BLaER1 (cell line): ENCODE measurements around the gene NCS1.

Source experiments
- H3K27ac ChIP-seq: shearing (Covaris generic); formaldehyde crosslinking; 2 replicates; pipeline ENCODE4 v1.8.1; 2022
- H3K27me3 ChIP-seq: shearing (Covaris generic); formaldehyde crosslinking; 2 replicates; pipeline ENCODE4 v1.8.1; 2022
- H3K36me3 ChIP-seq: shearing (Covaris generic); formaldehyde crosslinking; 2 replicates; pipeline ENCODE4 v1.8.1; 2022
- H3K4me1 ChIP-seq: shearing (Covaris generic); formaldehyde crosslinking; 2 replicates; pipeline ENCODE4 v1.8.1; 2022
- H3K4me2 ChIP-seq: shearing (Covaris generic); formaldehyde crosslinking; 2 replicates; pipeline ENCODE4 v1.8.1; 2022
- H3K4me3 ChIP-seq: shearing (Covaris generic); formaldehyde crosslinking; 2 replicates; pipeline ENCODE4 v1.8.1; 2022
- H3K9ac ChIP-seq: shearing (Covaris generic); formaldehyde crosslinking; 2 replicates; pipeline ENCODE4 v1.8.1; 2022
- H3K9me3 ChIP-seq: shearing (Covaris generic); formaldehyde crosslinking; 2 replicates; pipeline ENCODE4 v1.8.1; 2022
- H4K20me1 ChIP-seq: shearing (Covaris generic); formaldehyde crosslinking; 2 replicates; pipeline ENCODE4 v1.8.1; 2022
- Cebpa-rat ChIP-seq: shearing (Covaris generic); IDR thresholded peaks from 2 replicates; pipeline ENCODE4 v1.8.1; 2022

The NCS1 gene

GRCh38 chr9:130263601-130264413 lies 91.6 kb downstream of the NCS1 start:
- Histone ChIP-seq H3K4me1 (peaks cover 12% of the 10 kb centered on the region; the same call in 1 of the 2 replicates), H3K27ac (no peak overlapping the region), H3K9me3 (no peaks in the 10 kb centered on the region), H3K9ac (no peak overlapping the region), H3K36me3 (no peaks in the 10 kb centered on the region), H3K4me2 (no peak overlapping the region), H3K4me3 (no peak overlapping the region), H4K20me1 (peaks cover 14% of the 10 kb centered on the region; the same call in 1 of the 2 replicates), H3K27me3 (peaks cover 62% of the 10 kb centered on the region)
- no peak for TF ChIP-seq Cebpa-rat

DNA sequence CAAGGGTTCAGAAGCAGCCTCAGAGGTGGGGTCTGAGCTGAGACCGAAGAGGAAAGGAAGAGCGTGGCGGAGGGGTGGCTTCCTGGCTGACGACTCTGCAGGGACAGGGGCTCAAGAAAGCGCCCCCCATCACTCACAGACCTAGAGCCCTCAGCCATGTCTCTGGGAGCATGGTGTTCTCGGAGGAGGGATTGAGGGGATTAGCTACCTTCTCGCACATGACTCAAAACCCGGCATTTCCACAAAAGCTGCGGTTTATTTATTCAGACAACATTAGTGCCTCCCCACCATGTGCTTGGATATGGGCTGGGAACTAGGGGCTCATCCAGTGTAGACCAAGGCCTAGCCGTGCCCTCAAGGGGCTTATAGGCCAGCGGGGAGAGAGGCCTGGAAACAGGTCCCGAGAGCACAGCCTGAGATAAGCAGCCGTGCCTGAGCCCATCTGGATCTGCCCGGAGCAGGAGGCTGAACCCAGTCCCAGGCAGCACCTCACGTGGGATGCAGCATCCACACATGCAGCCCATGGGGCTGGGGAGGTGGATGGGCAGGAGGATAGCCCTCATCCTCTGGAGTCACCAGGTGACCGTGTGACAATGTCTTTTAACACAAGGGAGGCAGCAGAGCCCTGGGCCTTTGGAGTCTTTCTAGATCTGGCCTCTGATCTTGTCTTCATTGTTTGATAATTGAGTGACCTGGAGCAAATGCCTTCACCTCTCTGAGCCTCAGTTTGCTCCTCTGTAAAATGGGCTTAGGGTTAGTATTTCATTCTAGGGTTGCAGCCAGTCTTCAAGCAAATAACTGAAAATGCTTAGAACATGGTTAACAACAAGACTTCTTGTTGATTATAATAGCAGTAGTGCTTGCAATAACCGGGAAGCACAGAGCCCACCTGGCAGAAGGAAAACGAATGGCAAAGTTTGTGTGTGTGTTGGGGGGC lies 92.5 kb downstream of the NCS1 start:
- H3K9ac ChIP-seq, result no peak overlapping the region
- no peak overlapping the region for H3K4me2 ChIP-seq
- no peak overlapping the region for H3K4me3 ChIP-seq
- no peaks in the 10 kb centered on the region for H3K36me3 ChIP-seq
- H4K20me1 ChIP-seq, result peaks cover 14% of the 10 kb centered on the region; the same call in 1 of the 2 replicates
- peaks cover 13% of the 10 kb centered on the region; the same call in 1 of the 2 replicates for H3K4me1 ChIP-seq
- TF ChIP-seq Cebpa-rat, result no peak
- H3K27me3 ChIP-seq, result peaks cover 62% of the 10 kb centered on the region
- H3K9me3 ChIP-seq, result no peaks in the 10 kb centered on the region
- no peak overlapping the region for H3K27ac ChIP-seq

GRCh38 chr9:130265431-130266235 lies 93.4 kb downstream of the NCS1 start, which contains the start of gene HMCN2:
Gene HMCN2, plus strand, starts transcription at chr9:130265760. Its CDS starts 119 bp downstream, at chr9:130265879.
- Histone ChIP-seq H3K4me3 (no peak within 1 kb of the TSS), H3K9me3 (no peaks in the 10 kb centered on the region), H3K36me3 (no peaks in the 10 kb centered on the region), H3K4me2 (peak within 1 kb of the TSS; percentile 2; the same call in 1 of the 2 replicates), H3K27ac (no peak within 1 kb of the TSS), H3K9ac (no peak within 1 kb of the TSS), H3K4me1 (peaks cover 13% of the 10 kb centered on the region; the same call in 1 of the 2 replicates), H4K20me1 (peaks cover 14% of the 10 kb centered on the region; the same call in 1 of the 2 replicates), H3K27me3 (peaks cover 62% of the 10 kb centered on the region)
- TF ChIP-seq Cebpa-rat, result no peak

GRCh38 chr9:130266236-130267098 lies 94.3 kb downstream of the NCS1 start:
- Histone ChIP-seq H3K4me3 (no peak overlapping the region), H3K4me2 (no peak overlapping the region), H3K9ac (no peak overlapping the region), H3K36me3 (no peaks in the 10 kb centered on the region), H3K9me3 (no peaks in the 10 kb centered on the region), H4K20me1 (peaks cover 14% of the 10 kb centered on the region; the same call in 1 of the 2 replicates), H3K27ac (no peak overlapping the region), H3K27me3 (peaks cover 62% of the 10 kb centered on the region), H3K4me1 (peaks cover 13% of the 10 kb centered on the region; the same call in 1 of the 2 replicates)
- TF ChIP-seq Cebpa-rat, result no peak

GRCh38 chr9:130267930-130268329 lies 95.7 kb downstream of the NCS1 start:
- Histone ChIP-seq H3K4me2 (no peak overlapping the region), H3K27me3 (peaks cover 56% of the 10 kb centered on the region), H4K20me1 (peaks cover 14% of the 10 kb centered on the region; the same call in 1 of the 2 replicates), H3K4me3 (no peak overlapping the region), H3K9me3 (no peaks in the 10 kb centered on the region), H3K9ac (no peak overlapping the region), H3K27ac (no peak overlapping the region), H3K4me1 (peaks cover 10% of the 10 kb centered on the region; the same call in 1 of the 2 replicates), H3K36me3 (no peaks in the 10 kb centered on the region)
- no peak for TF ChIP-seq Cebpa-rat

- Histone ChIP-seq H3K27me3 (peaks cover 51% of the 10 kb centered on the region), H3K4me2 (peak overlapping the region; percentile 9)
Observed at GRCh38 chr9:130268521-130269211, 96.5 kb downstream of the NCS1 start.

GRCh38 chr9:130271473-130271872 lies 99.3 kb downstream of the NCS1 start:
- Histone ChIP-seq H3K4me2 (no peak overlapping the region), H3K27me3 (peaks cover 23% of the 10 kb centered on the region), H3K9ac (no peak overlapping the region), H3K4me3 (no peak overlapping the region), H4K20me1 (no peaks in the 10 kb centered on the region), H3K4me1 (peaks cover 23% of the 10 kb centered on the region), H3K27ac (no peak overlapping the region), H3K36me3 (no peaks in the 10 kb centered on the region), H3K9me3 (no peaks in the 10 kb centered on the region)
- no peak for TF ChIP-seq Cebpa-rat

More at GRCh38 chr9:130268521-130269211, 96.5 kb downstream of the NCS1 start:
- Histone ChIP-seq H3K9me3 (no peaks in the 10 kb centered on the region), H3K9ac (no peak overlapping the region), H3K4me1 (peaks cover 9% of the 10 kb centered on the region; the same call in 1 of the 2 replicates), H3K36me3 (no peaks in the 10 kb centered on the region), H3K4me3 (no peak overlapping the region), H3K27ac (no peak overlapping the region), H4K20me1 (peaks cover 12% of the 10 kb centered on the region; the same call in 1 of the 2 replicates)
- TF ChIP-seq Cebpa-rat, result no peak

- Histone ChIP-seq H3K4me3 (no peak overlapping the region), H3K27ac (no peak overlapping the region), H3K4me2 (peak overlapping the region; percentile 75), H3K9me3 (no peaks in the 10 kb centered on the region), H3K9ac (0 out of 2 replicates have a peak overlapping the region, but pooled peaks have one; percentile 28), H4K20me1 (no peaks in the 10 kb centered on the region), H3K36me3 (no peaks in the 10 kb centered on the region), H3K4me1 (peaks cover 14% of the 10 kb centered on the region), H3K27me3 (no peaks in the 10 kb centered on the region)
- TF ChIP-seq Cebpa-rat, result no peak
Observed at GRCh38 chr9:130275156-130275555, 103.0 kb downstream of the NCS1 start.
